ENCODE data around the gene ABCG2. TPM values are rescaled to one million over a fixed set of nuclear protein-coding genes. Genes with fewer than 3 reads are reported as not detected.
A peak's percentile ranks its signal among the peaks of the same experiment; 100 is the strongest.

Gene ABCG2
- polyA plus RNA-seq, 1 donor (not counting 4 experiments of a cell fraction or from before 2014, with no cell fraction given), result 5.3 TPM

DNA sequence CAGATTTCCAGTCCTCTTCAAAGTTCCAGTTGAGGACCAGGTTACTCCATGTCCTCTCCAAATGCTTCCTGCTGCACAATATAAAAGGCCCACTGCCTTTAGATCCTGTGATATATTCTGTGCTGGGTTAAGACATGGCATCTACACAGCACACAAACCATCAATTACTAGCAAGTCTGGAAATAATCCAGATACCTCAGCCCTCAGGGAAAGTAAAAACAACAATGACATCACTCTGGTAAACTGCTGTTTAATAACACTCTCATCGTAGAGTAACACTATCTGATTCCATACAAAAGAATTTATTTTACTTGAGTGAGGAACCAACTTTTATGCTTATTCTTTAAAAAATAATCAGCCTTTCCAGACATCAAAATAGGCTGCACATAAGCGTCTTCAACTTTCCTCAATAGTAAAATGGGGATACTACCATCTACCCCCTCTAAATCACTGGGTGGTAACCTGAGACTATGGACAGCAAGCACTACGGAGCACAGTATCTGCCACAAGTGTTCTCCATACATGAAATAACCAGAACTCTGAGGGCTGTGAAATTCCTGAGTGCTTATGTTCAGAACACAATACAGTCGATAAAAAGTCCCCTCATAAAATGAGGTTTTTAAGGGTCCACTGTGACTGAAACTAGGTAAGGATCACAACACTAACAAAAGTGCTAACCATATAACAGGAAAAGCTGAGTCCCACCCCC is 53.4 kb downstream of the ABCG2 start:
- Histone ChIP-seq H3K9me1 (ENCODE audit: control insufficient read depth, extremely low read depth, insufficient read depth, low read length) (no peaks in the 10 kb centered on the region), H2AFZ (ENCODE audit: control insufficient read depth, low read length) (no peak overlapping the region), H3K27ac (ENCODE audit: control insufficient read depth, insufficient read depth, low read length) (no peak overlapping the region), H3K4me2 (ENCODE audit: control insufficient read depth, extremely low read depth, insufficient read depth, low read depth, low read length) (peak overlapping the region; percentile 59), H3K9ac (ENCODE audit: control insufficient read depth, extremely low read depth, insufficient read depth, low read length) (no peak overlapping the region), H3K4me1 (ENCODE audit: control insufficient read depth, extremely low read depth, insufficient read depth, low read length) (peaks cover 28% of the 10 kb centered on the region), H3K36me3 (ENCODE audit: control insufficient read depth in 2 of 2, extremely low read depth in 1 of 2, insufficient read depth in 2 of 2, low read length in 2 of 2) (no peaks in the 10 kb centered on the region), H4K20me1 (ENCODE audit: control insufficient read depth, extremely low read depth, insufficient read depth, low read length) (no peaks in the 10 kb centered on the region), H3K4me3 (ENCODE audit: control insufficient read depth in 2 of 3, extremely low read depth in 1 of 3, insufficient read depth in 2 of 3, low read depth in 1 of 3, low read length in 3 of 3) (no peak overlapping the region), H3K27me3 (ENCODE audit: control insufficient read depth, extremely low read depth, insufficient read depth, low read length) (no peaks in the 10 kb centered on the region), H3K79me2 (ENCODE audit: control insufficient read depth, insufficient read depth, low read length) (no peaks in the 10 kb centered on the region), H3K9me3 (ENCODE audit: control insufficient read depth, low read depth, low read length) (no peaks in the 10 kb centered on the region)
- dilution Hi-C loops (cut with MboI; ENCODE audit: extremely low pct_ligation_motif_present, low sequenced_read_pairs), result no loop called here
- DNase-seq (ENCODE audit: low read depth, low spot score), result peak; percentile 42
- no peak for TF ChIP-seq EZH2 (IDR thresholded peaks at IDR 0.05; ENCODE audit: low read length)
- TF ChIP-seq, protein P1, sequence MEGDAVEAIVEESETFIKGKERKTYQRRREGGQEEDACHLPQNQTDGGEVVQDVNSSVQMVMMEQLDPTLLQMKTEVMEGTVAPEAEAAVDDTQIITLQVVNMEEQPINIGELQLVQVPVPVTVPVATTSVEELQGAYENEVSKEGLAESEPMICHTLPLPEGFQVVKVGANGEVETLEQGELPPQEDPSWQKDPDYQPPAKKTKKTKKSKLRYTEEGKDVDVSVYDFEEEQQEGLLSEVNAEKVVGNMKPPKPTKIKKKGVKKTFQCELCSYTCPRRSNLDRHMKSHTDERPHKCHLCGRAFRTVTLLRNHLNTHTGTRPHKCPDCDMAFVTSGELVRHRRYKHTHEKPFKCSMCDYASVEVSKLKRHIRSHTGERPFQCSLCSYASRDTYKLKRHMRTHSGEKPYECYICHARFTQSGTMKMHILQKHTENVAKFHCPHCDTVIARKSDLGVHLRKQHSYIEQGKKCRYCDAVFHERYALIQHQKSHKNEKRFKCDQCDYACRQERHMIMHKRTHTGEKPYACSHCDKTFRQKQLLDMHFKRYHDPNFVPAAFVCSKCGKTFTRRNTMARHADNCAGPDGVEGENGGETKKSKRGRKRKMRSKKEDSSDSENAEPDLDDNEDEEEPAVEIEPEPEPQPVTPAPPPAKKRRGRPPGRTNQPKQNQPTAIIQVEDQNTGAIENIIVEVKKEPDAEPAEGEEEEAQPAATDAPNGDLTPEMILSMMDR (optimal IDR thresholded peaks at IDR 0.05 in 1 of 3, IDR thresholded peaks at IDR 0.05 in 1 of 3, conservative IDR thresholded peaks at IDR 0.05 in 1 of 3; ENCODE audit: extremely low read depth in 1 of 3, insufficient read depth in 2 of 3, low read length in 3 of 3), result no peak
- FAIRE-seq, result peak; percentile 60

DNA sequence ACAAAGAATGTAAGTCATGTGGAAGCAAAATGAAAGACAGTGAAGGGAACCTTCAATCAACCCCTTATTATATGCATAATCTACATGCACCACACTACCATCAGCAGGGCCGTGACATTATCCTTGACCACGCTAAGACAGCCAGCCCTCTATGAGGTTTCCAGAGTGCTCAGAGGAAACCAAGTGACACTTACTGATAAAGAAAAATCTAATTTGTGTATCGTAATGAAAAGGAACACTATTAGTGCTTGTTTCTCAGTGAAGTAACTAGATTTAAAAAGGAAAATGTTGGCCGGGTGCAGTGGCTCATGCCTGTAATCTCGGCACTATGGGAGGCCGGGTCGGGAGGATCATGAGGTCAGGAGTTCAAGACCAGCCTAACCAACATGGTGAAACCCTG is 56.4 kb downstream of the ABCG2 start:
- dilution Hi-C loops (cut with MboI; ENCODE audit: extremely low pct_ligation_motif_present, low sequenced_read_pairs), result no loop called here
- H3K27ac ChIP-seq (ENCODE audit: control insufficient read depth, insufficient read depth, low read length), result no peak overlapping the region
- no peaks in the 10 kb centered on the region for H3K9me3 ChIP-seq (ENCODE audit: control insufficient read depth, low read depth, low read length)
- H3K27me3 ChIP-seq (ENCODE audit: control insufficient read depth, extremely low read depth, insufficient read depth, low read length), result no peaks in the 10 kb centered on the region
- H2AFZ ChIP-seq (ENCODE audit: control insufficient read depth, low read length), result no peak overlapping the region
- H3K4me1 ChIP-seq (ENCODE audit: control insufficient read depth, extremely low read depth, insufficient read depth, low read length), result peaks cover 25% of the 10 kb centered on the region
- H4K20me1 ChIP-seq (ENCODE audit: control insufficient read depth, extremely low read depth, insufficient read depth, low read length), result no peaks in the 10 kb centered on the region
- no peak overlapping the region for H3K9ac ChIP-seq (ENCODE audit: control insufficient read depth, extremely low read depth, insufficient read depth, low read length)
- TF ChIP-seq, protein P1 (optimal IDR thresholded peaks at IDR 0.05 in 1 of 3, IDR thresholded peaks at IDR 0.05 in 1 of 3, conservative IDR thresholded peaks at IDR 0.05 in 1 of 3; ENCODE audit: extremely low read depth in 1 of 3, insufficient read depth in 2 of 3, low read length in 3 of 3), result no peak
- TF ChIP-seq EZH2 (IDR thresholded peaks at IDR 0.05; ENCODE audit: low read length), result no peak
- no peak for DNase-seq (ENCODE audit: low read depth, low spot score)
- no peaks in the 10 kb centered on the region for H3K36me3 ChIP-seq (ENCODE audit: control insufficient read depth in 2 of 2, extremely low read depth in 1 of 2, insufficient read depth in 2 of 2, low read length in 2 of 2)
- H3K79me2 ChIP-seq (ENCODE audit: control insufficient read depth, insufficient read depth, low read length), result no peaks in the 10 kb centered on the region
- no peak overlapping the region for H3K4me2 ChIP-seq (ENCODE audit: control insufficient read depth, extremely low read depth, insufficient read depth, low read depth, low read length)
- no peak overlapping the region for H3K4me3 ChIP-seq (ENCODE audit: control insufficient read depth in 2 of 3, extremely low read depth in 1 of 3, insufficient read depth in 2 of 3, low read depth in 1 of 3, low read length in 3 of 3)
- no peaks in the 10 kb centered on the region for H3K9me1 ChIP-seq (ENCODE audit: control insufficient read depth, extremely low read depth, insufficient read depth, low read length)
- FAIRE-seq, result no peak

All from keratinocyte (primary cell).